Endothelial cell of umbilical vein (primary cell): Measurements from ENCODE around the gene BICD2. TPM values are rescaled to one million over a fixed set of nuclear protein-coding genes. Genes with fewer than 3 reads are reported as not detected.

Experiments
- BruUV-seq: library from RNA; stranded (reverse); fragments of 400-500 nt; replicated peaks from 2 replicates; lab custom pipeline; 2021; lab: Mats Ljungman, UMichigan
- CTCF ChIA-PET: fragments of 300-600, 350-600 bp; sonication (Branson Sonifier 250); formaldehyde crosslinking; loops from one replicate; lab custom pipeline; 2021; ENCODE audit warnings: antibody characterized with exemption, inconsistent platforms; lab: Charles Lee
- POLR2A ChIA-PET: fragments of 300-600, 350-600 bp; sonication (Branson Sonifier 250); formaldehyde crosslinking; loops from one replicate; lab custom pipeline; 2021; ENCODE audit warnings: antibody characterized with exemption, inconsistent platforms; lab: Charles Lee
- DNase-seq: peaks from one replicate; pipeline ENCODE4 v3.0.0-alpha.2; 2011; ENCODE audit warnings: low read depth, low spot score
- FAIRE-seq: peaks from 2 replicates; lab custom pipeline; 2011; peaks lifted over from hg19 to GRCh38; lab: Jason Lieb, UNC
- H2AFZ ChIP-seq: 2 replicates; pipeline ENCODE4 v1.6.0; 2012; ENCODE audit warnings: low read depth, low read length, control low read depth, inconsistent platforms
- H3K27ac ChIP-seq: 2 replicates; pipeline ENCODE4 v1.5.1; 2011; ENCODE audit warnings: low read depth, mild to moderate bottlenecking, control low read depth, low read length, moderate library complexity; ENCODE audit not compliant: insufficient read depth
- H3K27me3 ChIP-seq, 2 experiments: 2 replicates each; pipeline versions ENCODE4 v1.6.0 to v1.6.1; 2011; ENCODE audit warnings: low read length in 2 of 2, mixed read lengths in 1 of 2; ENCODE audit not compliant: control insufficient read depth in 2 of 2, insufficient read depth in 2 of 2
- H3K36me3 ChIP-seq, 2 experiments: 2 replicates in 1 of 2; 3 replicates in 1 of 2; pipeline ENCODE4 v1.5.1; 2011; ENCODE audit warnings: low read length in 2 of 2, mild to moderate bottlenecking in 1 of 2, moderate library complexity in 1 of 2; ENCODE audit not compliant: control insufficient read depth in 2 of 2, insufficient read depth in 2 of 2; ENCODE audit errors: extremely low read depth in 1 of 2
- H3K4me1 ChIP-seq: 3 replicates; pipeline ENCODE4 v1.5.1; 2011; ENCODE audit warnings: mild to moderate bottlenecking, low read length; ENCODE audit not compliant: control insufficient read depth, insufficient read depth; ENCODE audit errors: extremely low read depth
- H3K4me2 ChIP-seq: 2 replicates; pipeline ENCODE4 v1.6.1; 2011; ENCODE audit warnings: low read length, control low read depth, mixed read lengths; ENCODE audit not compliant: insufficient read depth
- H3K4me3 ChIP-seq, 3 experiments: fragments of 200-600 bp in 1 of 3; sonication (generic), shearing (Covaris generic) in 1 of 3; replicated peaks in 1 of 3; 2 replicates each; pipeline ENCODE4 v1.5.1; 2011 to 2016; ENCODE audit warnings: control low read depth in 3 of 3, low read length in 3 of 3, mild to moderate bottlenecking in 2 of 3, inconsistent platforms in 1 of 3, low read depth in 1 of 3, moderate library complexity in 1 of 3; ENCODE audit not compliant: insufficient read depth in 1 of 3
- H3K79me2 ChIP-seq: 2 replicates; pipeline ENCODE4 v1.6.0; 2012; ENCODE audit warnings: low read length, inconsistent platforms; ENCODE audit not compliant: control insufficient read depth, insufficient read depth
- H3K9ac ChIP-seq: replicated peaks from 2 replicates; pipeline ENCODE3; 2011; ENCODE audit warnings: low read length, control low read depth; ENCODE audit not compliant: insufficient read depth; ENCODE audit errors: extremely low read depth
- H3K9me1 ChIP-seq: replicated peaks from 3 replicates; pipeline ENCODE4 v1.6.0; 2011; ENCODE audit warnings: mild to moderate bottlenecking, low read length; ENCODE audit not compliant: control insufficient read depth, insufficient read depth; ENCODE audit errors: extremely low read depth
- H3K9me3 ChIP-seq: replicated peaks from 2 replicates; pipeline ENCODE4 v1.5.1; 2012; ENCODE audit warnings: low read length, inconsistent platforms; ENCODE audit not compliant: control insufficient read depth, insufficient read depth
- H4K20me1 ChIP-seq: replicated peaks from 2 replicates; pipeline ENCODE3; 2011; ENCODE audit warnings: mild to moderate bottlenecking, low read length; ENCODE audit not compliant: control insufficient read depth, insufficient read depth; ENCODE audit errors: extremely low read depth
- CTCF ChIP-seq, 2 donors: IDR thresholded peaks; 1 replicate in 1 of 2; 2 replicates in 1 of 2; pipeline ENCODE4 v1.5.1; 2011; ENCODE audit warnings: low read length in 2 of 2, mild to moderate bottlenecking in 2 of 2, moderate library complexity in 2 of 2, control low read depth in 1 of 2, inconsistent platforms in 1 of 2, low read depth in 1 of 2; ENCODE audit not compliant: insufficient read depth in 1 of 2; ENCODE audit errors: extremely low read depth in 1 of 2
- EZH2 ChIP-seq: IDR thresholded peaks from 2 replicates; pipeline ENCODE4 v1.6.1; 2012; ENCODE audit warnings: borderline replicate concordance, low read depth, mild to moderate bottlenecking, moderate library complexity, low read length, inconsistent platforms; ENCODE audit not compliant: severe bottlenecking
- FOS ChIP-seq: IDR thresholded peaks from 2 replicates; pipeline ENCODE4 v1.6.1; 2011; ENCODE audit warnings: mild to moderate bottlenecking, low read length, moderate library complexity, borderline replicate concordance; ENCODE audit not compliant: insufficient read depth
- GATA2 ChIP-seq: IDR thresholded peaks from 2 replicates; pipeline ENCODE4 v1.7.0; 2011; ENCODE audit warnings: low read depth, mild to moderate bottlenecking, moderate library complexity, mixed read lengths, low read length; ENCODE audit not compliant: insufficient read length, insufficient read depth
- JUN ChIP-seq: IDR thresholded peaks from 2 replicates; pipeline ENCODE4 v1.6.1; 2011; ENCODE audit warnings: borderline replicate concordance, low read depth; ENCODE audit not compliant: insufficient read length, insufficient read depth
- MAX ChIP-seq: IDR thresholded peaks from 2 replicates; pipeline ENCODE4 v1.6.1; 2011; ENCODE audit not compliant: insufficient read depth, insufficient read length
- MYC ChIP-seq: IDR thresholded peaks from one replicate; pipeline ENCODE4 v1.6.1; 2011; ENCODE audit warnings: mild to moderate bottlenecking, low read depth, low read length
- POLR2A ChIP-seq: IDR thresholded peaks from 2 replicates; pipeline ENCODE4 v1.6.1; 2012; ENCODE audit warnings: low read depth, mild to moderate bottlenecking, control low read depth, low read length
- POLR2AphosphoS5 ChIP-seq: IDR thresholded peaks from 2 replicates; pipeline ENCODE4 v1.6.1; 2012; ENCODE audit warnings: low read depth, mild to moderate bottlenecking, control low read depth, low read length, moderate library complexity; ENCODE audit not compliant: insufficient read depth
- dilution Hi-C: fragments of 300-500 bp; cut with MboI; formaldehyde crosslinking; loops from one replicate; pipeline ENCODE4 v1.15.0; 2019; ENCODE audit warnings: low sequenced_read_pairs; ENCODE audit not compliant: extremely low pct_ligation_motif_present
- intact Hi-C: fragments of 100-400 bp; cut with micrococcal nuclease; formaldehyde crosslinking; loops from one replicate; pipeline ENCODE4 v1.10.0; 2022
- polyA plus RNA-seq, 4 experiments: library from polyadenylated mRNA; depleted of rRNA in 3 of 4; stranded (reverse) in 3 of 4; unstranded in 1 of 4; fragments of >200 nt; gene quantifications; 2 replicates each; pipeline versions ENCODE4 v1.2.1 to v1.2.3, GENCODE V29; 2011 to 2012; ENCODE audit warnings: missing spikeins in 1 of 4
- total RNA-seq: library from RNA; stranded (reverse); gene quantifications from 2 replicates; pipeline ENCODE4 v1.2.3, GENCODE V29; 2021

Gene BICD2
- total and polyA plus RNA-seq, 2 donors (not counting 3 experiments of a cell fraction or from before 2014, with no cell fraction given) = 14.3 to 39.3 TPM

GRCh38 chr9:92713528-92713927 lies 51.1 kb downstream of the BICD2 start:
- H4K20me1 ChIP-seq = no peaks in the 10 kb centered on the region
- no peak overlapping the region for H3K9ac ChIP-seq
- peaks cover 10 to 36% of the 10 kb centered on the region in 2 experiments for H3K36me3 ChIP-seq
- peaks cover 4% of the 10 kb centered on the region for H3K79me2 ChIP-seq
- H3K27me3 ChIP-seq = no peaks in the 10 kb centered on the region
- ChIA-PET POLR2A (no interaction called here), CTCF (interaction anchor here (0.9 to 10.3 kb wide), 2 partner anchors 43 to 78 kb away, joined by 3 to 226 read pairs; partner anchors contain the start of gene IPPK)
- no peak for FAIRE-seq
- H3K4me2 ChIP-seq = no peak overlapping the region
- H3K4me3 ChIP-seq = no peak overlapping the region
- dilution Hi-C loops (no loop called here), intact Hi-C loops (no loop called here)
- H3K4me1 ChIP-seq = peaks cover 5% of the 10 kb centered on the region
- no peak for DNase-seq
- H3K9me1 ChIP-seq = no peaks in the 10 kb centered on the region
- no TSS peak for BruUV-seq
- TF ChIP-seq GATA2 (no peak), POLR2AphosphoS5 (no peak)
- H2AFZ ChIP-seq = no peak overlapping the region
- no peak overlapping the region for H3K27ac ChIP-seq
- H3K9me3 ChIP-seq = no peaks in the 10 kb centered on the region

- ChIA-PET POLR2A (no interaction called here), CTCF (interaction anchor here (0.9 to 10.3 kb wide), 2 partner anchors 42 to 79 kb away, joined by 3 to 226 read pairs; partner anchors contain the start of gene IPPK)
- dilution Hi-C loops = no loop called here
These were observed 51.9 kb downstream of the BICD2 start for GRCh38 chr9:92712767-92713166.

More at GRCh38 chr9:92712767-92713166, 51.9 kb downstream of the BICD2 start:
- H3K9ac ChIP-seq = no peak overlapping the region
- no peaks in the 10 kb centered on the region for H3K9me3 ChIP-seq
- BruUV-seq = no TSS peak
- H3K27me3 ChIP-seq = no peaks in the 10 kb centered on the region
- TF ChIP-seq POLR2A (no peak), GATA2 (no peak), CTCF (IDR thresholded peaks at IDR 0.05; ENCODE audit: extremely low read depth in 1 of 2, insufficient read depth in 1 of 2, low read depth in 1 of 2, low read length in 2 of 2) (no peak), FOS (no peak), POLR2AphosphoS5 (no peak), MYC (no peak), MAX (no peak), JUN (no peak), EZH2 (no peak)
- H3K4me1 ChIP-seq = peaks cover 10% of the 10 kb centered on the region
- H3K79me2 ChIP-seq = peaks cover 4% of the 10 kb centered on the region
- H2AFZ ChIP-seq = no peak overlapping the region
- intact Hi-C loops = no loop called here
- H3K9me1 ChIP-seq = no peaks in the 10 kb centered on the region
- DNase-seq = no peak
- no peak overlapping the region for H3K27ac ChIP-seq
- no peak overlapping the region for H3K4me2 ChIP-seq
- no peak for FAIRE-seq
- peaks cover 10 to 29% of the 10 kb centered on the region in 2 experiments for H3K36me3 ChIP-seq
- H3K4me3 ChIP-seq = no peak overlapping the region
- H4K20me1 ChIP-seq = no peaks in the 10 kb centered on the region
